Neural crest cell (in vitro differentiated cells): ENCODE results near the gene RNF111. TPM values are rescaled to one million over a fixed set of nuclear protein-coding genes. Genes with fewer than 3 reads are reported as not detected.

Experiments used
- DNase-seq: peaks from one replicate; pipeline ENCODE4 v3.0.0; 2021; ENCODE audit warnings: low read depth, mixed read lengths, low spot score
- H3K27ac Mint-ChIP-seq: one replicate; pipeline ENCODE4 v1.8.0; 2021; ENCODE audit warnings: mild to moderate bottlenecking, mixed read lengths; ENCODE audit not compliant: unreplicated experiment
- H3K27me3 Mint-ChIP-seq: 2 replicates; pipeline ENCODE4 v1.8.0; 2021; ENCODE audit warnings: low read depth, mild to moderate bottlenecking, mixed read lengths
- H3K36me3 Mint-ChIP-seq: 2 replicates; pipeline ENCODE4 v1.8.0; 2021; ENCODE audit warnings: low read depth, mild to moderate bottlenecking, mixed read lengths
- H3K4me1 Mint-ChIP-seq: 2 replicates; pipeline ENCODE4 v1.8.0; 2021; ENCODE audit warnings: mixed read lengths
- H3K4me3 Mint-ChIP-seq: one replicate; pipeline ENCODE4 v1.8.0; 2021; ENCODE audit warnings: mild to moderate bottlenecking, mixed read lengths
- H3K9me3 Mint-ChIP-seq: 2 replicates; pipeline ENCODE4 v1.8.0; 2021; ENCODE audit warnings: mixed read lengths
- CTCF ChIP-seq: fragments of 200-600 bp; sonication (generic); conservative IDR thresholded peaks from 2 replicates; pipeline ENCODE4 v1.5.0; 2021; ENCODE audit warnings: antibody characterized with exemption, mild to moderate bottlenecking
- total RNA-seq: library from RNA; stranded (reverse); gene quantifications from 2 replicates; pipeline ENCODE4 v1.2.1, GENCODE V29; 2021

The RNF111 gene
- total RNA-seq, 1 donor from 2014 or later = 37.4 TPM

GRCh38 chr15:59035201-59035600 is 47.7 kb downstream of the RNF111 start:
- no peaks in the 10 kb centered on the region for H3K27me3 Mint-ChIP-seq
- peaks cover 28% of the 10 kb centered on the region for H3K36me3 Mint-ChIP-seq
- H3K9me3 Mint-ChIP-seq = no peaks in the 10 kb centered on the region
- H3K4me3 Mint-ChIP-seq = no peak overlapping the region
- H3K27ac Mint-ChIP-seq = no peak overlapping the region
- no peak for DNase-seq
- H3K4me1 Mint-ChIP-seq = no peaks in the 10 kb centered on the region
- no peak for TF ChIP-seq CTCF

DNA sequence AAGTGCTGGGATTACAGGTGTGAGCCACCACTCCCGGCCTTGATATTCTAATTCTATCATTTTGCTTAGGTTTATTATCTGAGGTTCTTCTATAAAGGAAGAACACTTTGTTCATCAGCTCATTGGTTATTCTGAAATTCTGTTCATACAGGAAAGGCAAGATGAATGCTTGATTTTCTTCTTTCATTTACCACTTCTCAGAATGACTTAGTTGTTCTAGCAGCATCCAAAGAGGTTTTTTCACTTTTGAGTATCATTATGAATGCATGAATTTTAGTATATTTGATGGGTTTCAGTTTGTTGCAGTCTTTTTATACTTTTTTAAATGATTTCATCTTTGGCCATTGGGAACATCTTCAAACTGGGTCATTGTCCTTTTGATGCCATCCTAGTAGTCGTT is 51.8 kb downstream of the RNF111 start:
- peaks cover 21% of the 10 kb centered on the region for H3K36me3 Mint-ChIP-seq
- no peak for TF ChIP-seq CTCF
- no peak overlapping the region for H3K4me3 Mint-ChIP-seq
- no peak for DNase-seq
- no peaks in the 10 kb centered on the region for H3K27me3 Mint-ChIP-seq
- H3K9me3 Mint-ChIP-seq = no peaks in the 10 kb centered on the region
- H3K27ac Mint-ChIP-seq = no peak overlapping the region
- H3K4me1 Mint-ChIP-seq = no peaks in the 10 kb centered on the region

DNA sequence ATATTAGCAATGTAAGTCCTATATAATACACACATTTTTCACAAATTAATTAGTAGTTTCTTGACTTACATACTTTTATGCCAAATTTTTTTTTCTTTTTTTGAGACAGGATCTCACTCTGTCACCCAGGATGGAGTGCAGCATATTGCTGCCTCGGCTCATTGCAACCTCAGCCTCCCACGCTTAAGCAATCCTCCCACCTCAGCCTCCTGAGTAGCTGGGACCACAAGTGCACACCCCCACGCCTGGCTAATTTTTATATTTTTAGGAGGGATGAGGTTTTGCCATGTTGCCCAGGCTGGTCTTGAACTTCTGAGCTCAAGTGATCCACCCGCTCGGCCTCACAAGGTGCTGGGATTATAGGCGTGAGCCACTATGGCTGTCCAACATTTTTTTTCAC is 54.6 kb downstream of the RNF111 start:
- DNase-seq = no peak
- Mint-ChIP-seq H3K36me3 (peaks cover 5% of the 10 kb centered on the region), H3K27me3 (no peaks in the 10 kb centered on the region), H3K4me1 (no peaks in the 10 kb centered on the region), H3K4me3 (no peak overlapping the region), H3K27ac (peak overlapping the region; percentile 12), H3K9me3 (no peaks in the 10 kb centered on the region)
- TF ChIP-seq CTCF = no peak

DNA sequence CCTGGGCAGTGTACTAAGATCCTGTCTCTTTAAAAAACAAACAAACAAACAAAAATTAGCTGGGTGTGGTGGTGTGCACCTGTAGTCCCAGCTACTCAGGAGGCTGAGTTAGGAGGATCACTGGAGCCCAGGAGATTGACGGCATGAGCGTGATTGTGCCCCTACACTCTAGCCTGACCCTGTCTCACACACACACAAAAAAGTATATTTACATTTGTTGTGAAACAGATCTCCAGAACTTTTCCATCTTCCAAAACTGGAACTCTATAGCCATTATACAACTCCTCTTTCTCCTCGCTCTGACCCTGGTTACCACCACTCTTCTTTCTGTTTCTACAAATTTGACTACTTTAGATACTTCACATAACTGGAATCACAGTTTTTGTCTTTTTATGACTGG is 61.4 kb downstream of the RNF111 start:
- no peak overlapping the region for H3K4me3 Mint-ChIP-seq

DNA sequence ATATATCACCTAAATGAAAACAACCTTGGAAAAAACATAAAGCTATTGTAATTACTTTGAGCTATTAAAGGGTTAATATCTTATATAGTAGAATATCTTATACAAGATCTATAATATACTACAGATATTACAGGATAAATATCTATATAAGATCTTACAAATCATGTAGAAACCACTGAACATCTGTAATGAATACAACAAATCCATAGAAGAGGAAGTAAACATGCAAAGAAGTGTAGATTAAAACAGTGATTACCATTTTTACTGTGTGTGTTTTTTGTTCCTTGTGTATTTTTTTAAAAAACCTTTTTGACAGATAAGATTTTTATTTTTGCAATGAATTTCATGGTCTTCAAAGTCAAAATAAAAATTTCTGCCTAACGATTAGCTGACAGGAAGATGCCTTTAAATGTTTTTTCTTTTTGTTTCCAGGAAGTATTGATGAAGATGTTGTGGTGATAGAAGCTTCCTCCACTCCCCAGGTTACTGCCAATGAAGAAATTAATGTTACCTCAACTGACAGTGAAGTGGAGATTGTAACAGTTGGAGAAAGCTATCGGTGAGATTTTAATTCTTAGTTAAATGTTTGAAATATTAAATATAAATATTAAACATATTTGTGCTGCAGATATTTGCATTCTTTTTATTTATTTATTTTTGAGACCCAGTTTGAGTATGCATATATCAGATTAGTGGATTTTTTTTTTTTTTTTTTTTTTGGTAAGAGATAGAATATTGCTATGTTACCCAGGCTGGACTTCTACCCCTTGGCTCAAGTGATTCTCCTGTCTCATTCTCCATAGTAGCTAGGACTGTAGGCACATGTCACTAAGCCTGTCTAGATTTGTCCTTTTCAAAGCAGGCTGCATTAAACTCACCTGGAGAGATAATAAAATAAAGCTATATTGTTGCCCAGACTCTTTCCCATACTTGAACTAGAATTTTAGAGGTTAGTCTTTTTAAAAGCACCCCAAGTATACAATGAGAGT is 64.7 kb downstream of the RNF111 start:
- no peak for DNase-seq
- Mint-ChIP-seq H3K27ac (peak overlapping the region; percentile 62), H3K27me3 (no peaks in the 10 kb centered on the region), H3K36me3 (peaks cover 12% of the 10 kb centered on the region), H3K4me1 (no peaks in the 10 kb centered on the region), H3K4me3 (no peak overlapping the region), H3K9me3 (no peaks in the 10 kb centered on the region)
- no peak for TF ChIP-seq CTCF

More for the DNA sequence above, 61.4 kb downstream of the RNF111 start:
- Mint-ChIP-seq H3K27ac (no peak overlapping the region), H3K9me3 (no peaks in the 10 kb centered on the region), H3K36me3 (peaks cover 10% of the 10 kb centered on the region), H3K4me1 (no peaks in the 10 kb centered on the region), H3K27me3 (no peaks in the 10 kb centered on the region)
- DNase-seq = no peak
- no peak for TF ChIP-seq CTCF
